Heart left ventricle (tissue), 16 donors: ENCODE measurements around the gene SLC25A29. TPM values are rescaled to one million over a fixed set of nuclear protein-coding genes. Genes with fewer than 3 reads are reported as not detected.
"Not testable (repeated sequence)": the region's sequence is repeated elsewhere in the genome, so short reads cannot be mapped to it uniquely, and the experiment has no call there.

Experiments
- ATAC-seq, 4 donors: fragments of 200-7000 bp; cut with Tn5 transposase; one replicate each; pipeline ENCODE4 v1.9.1; 2020 to 2022; ENCODE audit warnings: moderate library complexity in 4 of 4, mild to moderate bottlenecking in 3 of 4, moderate number of reproducible peaks in 1 of 4
- DNase-seq, 5 donors: peaks; one replicate each; pipeline ENCODE4 v3.0.0-alpha.2; 2020
- H3K27ac ChIP-seq, 12 donors: fragments of 200-600 bp; sonication (generic) in 4 of 12; one replicate each; pipeline versions ENCODE4 v1.5.0 to v1.8.0; 2016 to 2022; ENCODE audit warnings: mild to moderate bottlenecking in 2 of 12
- H3K27me3 ChIP-seq, 9 donors: fragments of 200-600 bp; sonication (generic) in 2 of 9; one replicate each; pipeline versions ENCODE4 v1.5.1 to v1.8.0; 2016 to 2022; ENCODE audit warnings: mild to moderate bottlenecking in 3 of 9
- H3K36me3 ChIP-seq, 9 donors: fragments of 200-600 bp; sonication (generic) in 2 of 9; one replicate each; pipeline versions ENCODE4 v1.5.0 to v1.8.0; 2018 to 2022; ENCODE audit warnings: mild to moderate bottlenecking in 2 of 9
- H3K4me1 ChIP-seq, 12 donors: fragments of 200-600 bp; sonication (generic) in 4 of 12; one replicate each; pipeline versions ENCODE4 v1.5.0 to v1.8.0; 2016 to 2022; ENCODE audit warnings: mild to moderate bottlenecking in 3 of 12
- H3K4me3 ChIP-seq, 12 donors: fragments of 200-600 bp; sonication (generic) in 4 of 12; one replicate each; pipeline versions ENCODE4 v1.5.0 to v1.8.0; 2017 to 2022; ENCODE audit warnings: mild to moderate bottlenecking in 9 of 12, moderate library complexity in 4 of 12
- H3K9me3 ChIP-seq, 12 donors: fragments of 200-600 bp; sonication (generic) in 4 of 12; one replicate each; pipeline versions ENCODE4 v1.5.0 to v1.8.0; 2016 to 2022; ENCODE audit warnings: mild to moderate bottlenecking in 1 of 12
- CTCF ChIP-seq, 12 donors: fragments of 200-600 bp; sonication (generic) in 4 of 12; IDR thresholded peaks; one replicate each; pipeline versions ENCODE4 v1.5.0 to v1.8.0; 2018 to 2022; ENCODE audit warnings: antibody characterized with exemption in 12 of 12, mild to moderate bottlenecking in 5 of 12
- POLR2A ChIP-seq, 2 donors: fragments of 450-650 bp; IDR thresholded peaks; one replicate each; pipeline ENCODE4 v1.6.1; 2017; ENCODE audit warnings: antibody characterized with exemption in 2 of 2, mild to moderate bottlenecking in 2 of 2, moderate library complexity in 2 of 2
- WGBS, 4 donors: extraction: QIAGEN DNeasy Blood & Tissue Kit in 2 of 4; methylation state at CpG; one replicate each; pipeline versions ENCODE4 v1.1.5 to v1.1.7; 2013 to 2018; 5-methylcytosine and 5-hydroxymethylcytosine counted together
- intact Hi-C, 10 donors: fragments of 100-400 bp; cut with DNase I; formaldehyde crosslinking; loops; one replicate each; pipeline versions ENCODE4 v1.11.1 to v1.14.2; 2022
- polyA plus RNA-seq, 2 donors: library from polyadenylated mRNA; stranded (reverse); fragments of 200-250 nt; gene quantifications; one replicate each; pipeline ENCODE4 v1.2.3, GENCODE V29; 2013
- total RNA-seq, 9 donors: library from RNA; depleted of rRNA in 2 of 9; stranded (reverse); fragments of >200 nt in 2 of 9; fragmentation: NEBNext Ultra II Directional in 3 of 9; extraction: Animal tissue kit (Norgen Biotek cat#: 25700) in 3 of 9; gene quantifications; one replicate each; pipeline versions ENCODE4 v1.1.0 to v1.2.4, GENCODE V29; 2016 to 2023
- donor health status: ischemic (EF 13 %, LVEDD 7.1; RV severe dilation, severe dysfunction).
- donor health status: healthy with polysubstance abuse.
- donor health status: DM: no; HTN: yes; CAD: no.
- donor health status: DM: no; HTN: no; CAD: no.
- donor health status: ischemic (EF 25% LVEDD 6.9; RV normal size, moderate dysfunction).
- donor health status: ischemic (EF 25% LVEDD 5.7; RV mildly dilated, moderate dysfunction).
- donor health status: healthy.
- donor health status: DM: yes; HTN: yes; CAD: no.
- donor health status: ischemic (EF 35%, LVEDD 5.7; RV mildly dilated, moderate dysfunction).
- donor health status: nonischemic (EF 11% LVEDD 7.7; RV severe dilation, severe dysfunction).
- donor health status: DM: yes; HTN: yes; CAD: no.
- donor health status: PGD.
- donor health status: ischemic (EF 29% LVEDD 5.4; RV normal size, mild dysfunction).
- donor health status: nonischemic (EF 23%, LVEDD 6.1; RV moderate dilation, normal function).

The SLC25A29 gene
- total and polyA plus RNA-seq, 11 donors = 10.2 to 34.2 (median 21.7) TPM

- H3K27ac ChIP-seq = peak overlapping the region in 4 of 12 donors; percentile 65 to 85 (median 76)
- DNase-seq = peak in 3 of 5 donors; percentile 14 to 58 (median 22)
These were observed 7.5 kb downstream of the SLC25A29 start for GRCh38 chr14:100298551-100299237.

GRCh38 chr14:100297320-100298300 is 8.6 kb downstream of the SLC25A29 start:
- 39 to 49% (median 44%) methylated on average over 23 to 30 of the region's 30 CpGs for WGBS, 4 donors
- DNase-seq = peak; percentile 78 to 92 (median 82)
- H3K9me3 ChIP-seq = no peaks in the 10 kb centered on the region
- no peaks in the 10 kb centered on the region for H3K27me3 ChIP-seq
- H3K4me1 ChIP-seq = peaks cover 0 to 50% (median 28%) of the 10 kb centered on the region in 12 donors
- H3K27ac ChIP-seq = peak overlapping the region in 11 of 12 donors; percentile 53 to 88 (median 72)
- H3K36me3 ChIP-seq = peaks cover 0 to 11% (median under 1%) of the 10 kb centered on the region in 9 donors
- H3K4me3 ChIP-seq = peak overlapping the region in 5 of 12 donors; percentile 4 to 29 (median 16)
- TF ChIP-seq CTCF (IDR thresholded peaks at IDR 0.05) (no peak), POLR2A (IDR thresholded peaks at IDR 0.05) (peak in 1 of 2 donors; percentile 5)
- peak; percentile 83 to 95 (median 92) for ATAC-seq
- intact Hi-C loops = no loop called here

More at GRCh38 chr14:100298551-100299237, 7.5 kb downstream of the SLC25A29 start:
- intact Hi-C loops = no loop called here
- WGBS, 4 donors = 88 to 91% (median 89%) methylated on average over 13 to 14 of the region's 14 CpGs
- no peaks in the 10 kb centered on the region for H3K27me3 ChIP-seq
- ATAC-seq = no peak
- peaks cover 0 to 6% (median 0%) of the 10 kb centered on the region in 9 donors for H3K36me3 ChIP-seq
- H3K9me3 ChIP-seq = no peaks in the 10 kb centered on the region
- TF ChIP-seq CTCF (IDR thresholded peaks at IDR 0.05) (no peak), POLR2A (IDR thresholded peaks at IDR 0.05) (no peak)
- peaks cover 0 to 51% (median 29%) of the 10 kb centered on the region in 12 donors for H3K4me1 ChIP-seq
- H3K4me3 ChIP-seq = no peak overlapping the region

- peak in 3 of 5 donors; percentile 13 to 30 (median 28) for DNase-seq
- peak overlapping the region in 11 of 12 donors; percentile 53 to 88 (median 72) for H3K27ac ChIP-seq
- H3K27me3 ChIP-seq, intact Hi-C loops, ATAC-seq, H3K9me3 ChIP-seq: not testable (repeated sequence)
- 82 to 89% (median 86%) methylated on average over 11 of the region's 11 CpGs for WGBS, 4 donors
- peaks cover 0 to 20% (median 9%) of the 10 kb centered on the region in 9 donors for H3K36me3 ChIP-seq
- H3K4me3 ChIP-seq = peak overlapping the region in 4 of 12 donors; percentile 4 to 29 (median 18)
- peaks cover 0 to 50% (median 28%) of the 10 kb centered on the region in 12 donors for H3K4me1 ChIP-seq
These were observed 9.5 kb downstream of the SLC25A29 start for GRCh38 chr14:100296729-100297128.

- Histone ChIP-seq H3K36me3 (peaks cover 0 to 26% (median 13%) of the 10 kb centered on the region in 9 donors), H3K27me3 (no peaks in the 10 kb centered on the region), H3K4me3 (no peak overlapping the region), H3K9me3 (no peaks in the 10 kb centered on the region), H3K4me1 (peaks cover 0 to 50% (median 28%) of the 10 kb centered on the region in 12 donors), H3K27ac (peak overlapping the region in 3 of 12 donors; percentile 65 to 85 (median 77))
- DNase-seq (peak in 2 of 5 donors; percentile 23 to 25), ATAC-seq (no peak)
- 83 to 86% (median 85%) methylated on average over 9 of the region's 9 CpGs for WGBS, 4 donors
- intact Hi-C loops = no loop called here
- TF ChIP-seq POLR2A (IDR thresholded peaks at IDR 0.05) (no peak), CTCF (IDR thresholded peaks at IDR 0.05) (no peak)
These were observed 10.1 kb downstream of the SLC25A29 start for GRCh38 chr14:100296106-100296651.
